Mesendoderm (in vitro differentiated cells): ENCODE measurements around the gene MYO5C.

ENCODE experiments used
- DNase-seq: peaks from one replicate; pipeline ENCODE4 v3.0.0; 2013
- H2AK5ac ChIP-seq: 2 replicates; pipeline ENCODE4 v1.6.1; 2013; ENCODE audit warnings: low read length, inconsistent platforms
- H2BK120ac ChIP-seq: 2 replicates; pipeline ENCODE4 v1.6.1; 2013; ENCODE audit warnings: low read depth, mild to moderate bottlenecking, low read length, moderate library complexity, mixed read lengths
- H2BK15ac ChIP-seq: replicated peaks from 2 replicates; pipeline ENCODE4 v1.6.1; 2013; ENCODE audit warnings: low read depth, mild to moderate bottlenecking, moderate library complexity
- H2BK5ac ChIP-seq: 2 replicates; pipeline ENCODE4 v1.6.1; 2013; ENCODE audit warnings: low read length, inconsistent platforms
- H3K18ac ChIP-seq: 2 replicates; pipeline ENCODE4 v1.6.1; 2013; ENCODE audit warnings: mild to moderate bottlenecking, low read length, mixed read lengths
- H3K23ac ChIP-seq: one replicate; pipeline ENCODE4 v1.6.1; 2013; ENCODE audit warnings: low read length
- H3K27ac ChIP-seq: 2 replicates; pipeline ENCODE4 v1.5.1; 2013; ENCODE audit warnings: low read depth, mild to moderate bottlenecking, inconsistent platforms, low read length, moderate library complexity
- H3K27me3 ChIP-seq: 2 replicates; pipeline ENCODE4 v1.6.1; 2013; ENCODE audit warnings: low read length, control low read depth, mild to moderate bottlenecking, inconsistent platforms; ENCODE audit not compliant: insufficient read depth, poor library complexity
- H3K36me3 ChIP-seq: 2 replicates; pipeline ENCODE4 v1.6.1; 2013; ENCODE audit warnings: low read length, inconsistent platforms; ENCODE audit not compliant: control insufficient read depth, insufficient read depth
- H3K4ac ChIP-seq: one replicate; pipeline ENCODE4 v1.6.1; 2013; ENCODE audit warnings: low read depth, mild to moderate bottlenecking, low read length, moderate library complexity
- H3K4me1 ChIP-seq: 2 replicates; pipeline ENCODE4 v1.6.1; 2013; ENCODE audit warnings: low read depth, low read length, inconsistent platforms; ENCODE audit not compliant: control insufficient read depth
- H3K4me2 ChIP-seq: 2 replicates; pipeline ENCODE4 v1.6.1; 2013; ENCODE audit warnings: low read length
- H3K4me3 ChIP-seq: 2 replicates; pipeline ENCODE4 v1.5.1; 2013; ENCODE audit warnings: mild to moderate bottlenecking, low read length
- H3K56ac ChIP-seq: one replicate; pipeline ENCODE4 v1.6.1; 2013; ENCODE audit warnings: low read length
- H3K79me1 ChIP-seq: 2 replicates; pipeline ENCODE4 v1.6.1; 2013; ENCODE audit warnings: low read length, inconsistent platforms
- H3K79me2 ChIP-seq: 2 replicates; pipeline ENCODE4 v1.6.1; 2013; ENCODE audit warnings: mild to moderate bottlenecking, low read length; ENCODE audit not compliant: control insufficient read depth, insufficient read depth
- H3K9ac ChIP-seq: 2 replicates; pipeline ENCODE4 v1.6.1; 2013; ENCODE audit warnings: low read length, inconsistent platforms
- H4K5ac ChIP-seq: one replicate; pipeline ENCODE4 v1.6.1; 2013; ENCODE audit warnings: low read length
- H4K8ac ChIP-seq: one replicate; pipeline ENCODE4 v1.6.1; 2013; ENCODE audit warnings: low read depth, mild to moderate bottlenecking, control low read depth, low read length, moderate library complexity
- WGBS: extraction: QIAGEN DNeasy Blood & Tissue Kit; methylation state at CpG from one replicate; pipeline ENCODE4 v1.1.7; 2013; ENCODE audit warnings: low lambda C conversion rate, missing lambda C conversion rate; ENCODE audit not compliant: insufficient coverage; ENCODE audit errors: extremely low coverage; 5-methylcytosine and 5-hydroxymethylcytosine counted together

Gene MYO5C

GRCh38 chr15:52148403-52148802 is 147.2 kb downstream of the MYO5C start:
- Histone ChIP-seq H3K4me2 (no peak overlapping the region), H2BK15ac (no peak overlapping the region), H3K56ac (no peak overlapping the region), H4K8ac (no peak overlapping the region), H3K4me1 (no peaks in the 10 kb centered on the region), H3K27me3 (no peaks in the 10 kb centered on the region), H4K5ac (no peak overlapping the region), H3K18ac (no peak overlapping the region), H3K27ac (no peak overlapping the region), H3K4ac (no peak overlapping the region), H2BK5ac (no peak overlapping the region), H3K79me1 (no peaks in the 10 kb centered on the region), H3K4me3 (no peak overlapping the region), H2BK120ac (no peak overlapping the region), H3K9ac (no peak overlapping the region), H3K36me3 (no peaks in the 10 kb centered on the region), H3K79me2 (no peaks in the 10 kb centered on the region), H3K23ac (no peak overlapping the region), H2AK5ac (no peak overlapping the region)
- DNase-seq = no peak
- WGBS = no CpG with 5 or more reads among the region's 5 CpGs

- no peaks in the 10 kb centered on the region for H3K79me1 ChIP-seq
- H3K4me3 ChIP-seq = no peak overlapping the region
- H2BK15ac ChIP-seq = no peak overlapping the region
- H3K27ac ChIP-seq = no peak overlapping the region
- no peak overlapping the region for H2BK120ac ChIP-seq
- H3K56ac ChIP-seq = no peak overlapping the region
- WGBS = no CpG with 5 or more reads among the region's 3 CpGs
- no peak overlapping the region for H3K18ac ChIP-seq
- no peak overlapping the region for H2AK5ac ChIP-seq
- H2BK5ac ChIP-seq = no peak overlapping the region
- no peak overlapping the region for H4K5ac ChIP-seq
- H3K79me2 ChIP-seq = no peaks in the 10 kb centered on the region
- no peaks in the 10 kb centered on the region for H3K27me3 ChIP-seq
- H3K9ac ChIP-seq = no peak overlapping the region
- no peak overlapping the region for H4K8ac ChIP-seq
- DNase-seq = no peak
- H3K4me2 ChIP-seq = no peak overlapping the region
- no peak overlapping the region for H3K4ac ChIP-seq
- H3K23ac ChIP-seq = no peak overlapping the region
- H3K36me3 ChIP-seq = no peaks in the 10 kb centered on the region
- H3K4me1 ChIP-seq = no peaks in the 10 kb centered on the region
Measured at GRCh38 chr15:52146776-52147175, 148.8 kb downstream of the MYO5C start.

- no peak overlapping the region for H3K4me2 ChIP-seq
- H3K27me3 ChIP-seq = no peaks in the 10 kb centered on the region
- H3K27ac ChIP-seq = no peak overlapping the region
- no peaks in the 10 kb centered on the region for H3K79me1 ChIP-seq
- H3K36me3 ChIP-seq = no peaks in the 10 kb centered on the region
- no peak overlapping the region for H3K4me3 ChIP-seq
- no peak overlapping the region for H3K23ac ChIP-seq
- no peak overlapping the region for H2BK5ac ChIP-seq
- no peak overlapping the region for H4K5ac ChIP-seq
- no peak overlapping the region for H2BK120ac ChIP-seq
- DNase-seq = no peak
- no peaks in the 10 kb centered on the region for H3K4me1 ChIP-seq
- H3K4ac ChIP-seq = no peak overlapping the region
- H3K79me2 ChIP-seq = no peaks in the 10 kb centered on the region
- no peak overlapping the region for H3K56ac ChIP-seq
- H3K9ac ChIP-seq = no peak overlapping the region
- no peak overlapping the region for H2BK15ac ChIP-seq
- no peak overlapping the region for H2AK5ac ChIP-seq
- no CpG with 5 or more reads among the region's 2 CpGs for WGBS
- H3K18ac ChIP-seq = no peak overlapping the region
- no peak overlapping the region for H4K8ac ChIP-seq
Measured at GRCh38 chr15:52146261-52146660, 149.3 kb downstream of the MYO5C start.

GRCh38 chr15:52144656-52145178 is 150.9 kb downstream of the MYO5C start:
- Histone ChIP-seq H3K4ac (no peak overlapping the region), H3K27ac (no peak overlapping the region), H3K4me1 (no peaks in the 10 kb centered on the region), H3K79me1 (no peaks in the 10 kb centered on the region), H3K36me3 (no peaks in the 10 kb centered on the region), H3K79me2 (no peaks in the 10 kb centered on the region), H3K4me3 (no peak overlapping the region), H3K23ac (no peak overlapping the region), H2BK5ac (no peak overlapping the region), H2BK120ac (no peak overlapping the region), H3K9ac (no peak overlapping the region), H2BK15ac (no peak overlapping the region), H4K8ac (no peak overlapping the region), H2AK5ac (no peak overlapping the region), H4K5ac (no peak overlapping the region), H3K27me3 (no peaks in the 10 kb centered on the region), H3K56ac (no peak overlapping the region), H3K4me2 (no peak overlapping the region), H3K18ac (no peak overlapping the region)
- no CpG with 5 or more reads among the region's 7 CpGs for WGBS
- DNase-seq = peak; percentile 37

- Histone ChIP-seq H3K27ac (no peak overlapping the region), H2AK5ac (no peak overlapping the region), H3K4me2 (no peak overlapping the region), H3K4ac (no peak overlapping the region), H3K9ac (no peak overlapping the region), H3K4me3 (no peak overlapping the region), H4K5ac (no peak overlapping the region), H3K36me3 (no peaks in the 10 kb centered on the region), H3K18ac (no peak overlapping the region), H2BK15ac (no peak overlapping the region), H3K23ac (no peak overlapping the region), H3K27me3 (no peaks in the 10 kb centered on the region), H4K8ac (no peak overlapping the region), H3K79me2 (no peaks in the 10 kb centered on the region), H3K4me1 (no peaks in the 10 kb centered on the region), H3K56ac (peak overlapping the region; percentile 36), H2BK120ac (no peak overlapping the region), H2BK5ac (no peak overlapping the region), H3K79me1 (no peaks in the 10 kb centered on the region)
- no CpG with 5 or more reads among the region's 11 CpGs for WGBS
- peak; percentile 94 for DNase-seq
Measured at GRCh38 chr15:52143873-52144272, 151.7 kb downstream of the MYO5C start.
